GM12878 (cell line): Measurements from ENCODE around the gene KRTAP5-2.
"Not testable (repeated sequence)": the region's sequence is repeated elsewhere in the genome, so short reads cannot be mapped to it uniquely, and the experiment has no call there.

ENCODE experiments used
- ATF2 ChIP-seq: IDR thresholded peaks from 2 replicates; pipeline ENCODE4 v1.6.1; 2012; ENCODE audit warnings: low read length, inconsistent platforms
- BACH1 ChIP-seq: fragments of 450-650 bp; IDR thresholded peaks from 2 replicates; pipeline ENCODE4 v1.6.1; 2017; ENCODE audit warnings: mild to moderate bottlenecking, borderline replicate concordance
- CHD1 ChIP-seq: IDR thresholded peaks from 2 replicates; pipeline ENCODE4 v1.6.1; 2012; ENCODE audit warnings: low read depth, low read length, improper control_type of control experiment
- CHD2 ChIP-seq: IDR thresholded peaks from 2 replicates; pipeline ENCODE4 v1.6.1; 2011; ENCODE audit warnings: low read depth, low read length, improper control_type of control experiment, borderline replicate concordance
- CREB1 ChIP-seq: IDR thresholded peaks from 2 replicates; pipeline ENCODE4 v1.6.1; 2012; ENCODE audit warnings: low read depth, mild to moderate bottlenecking, inconsistent platforms
- GABPA ChIP-seq: IDR thresholded peaks from 2 replicates; pipeline ENCODE4 v1.6.1; 2014; ENCODE audit warnings: antibody characterized with exemption, low read depth, mild to moderate bottlenecking, inconsistent platforms
- POLR2AphosphoS5 ChIP-seq: IDR thresholded peaks from 2 replicates; pipeline ENCODE4 v1.6.1; 2011; ENCODE audit warnings: mild to moderate bottlenecking, low read length, inconsistent platforms
- TCF7 ChIP-seq: IDR thresholded peaks from 2 replicates; pipeline ENCODE4 v1.6.1; 2014; ENCODE audit warnings: antibody characterized with exemption, borderline replicate concordance
- TF ChIP-seq, protein P1 (sequence below), 3 experiments: IDR thresholded peaks in 2 of 3; conservative IDR thresholded peaks in 1 of 3; 2 replicates each; pipeline ENCODE4 v1.5.1; 2011; ENCODE audit warnings: low read depth in 3 of 3, low read length in 3 of 3, mild to moderate bottlenecking in 3 of 3, control low read depth in 2 of 3, moderate library complexity in 2 of 3, inconsistent platforms in 1 of 3, mixed read lengths in 1 of 3; ENCODE audit not compliant: control insufficient read depth in 2 of 3, insufficient read depth in 1 of 3; ENCODE audit errors: extremely low read depth in 1 of 3
- TF ChIP-seq, protein P2 (sequence below): IDR thresholded peaks from 2 replicates; pipeline ENCODE4 v1.6.1; 2011; ENCODE audit warnings: low read depth, mild to moderate bottlenecking, low read length, moderate library complexity, borderline replicate concordance; ENCODE audit errors: extremely low read depth

DNA sequence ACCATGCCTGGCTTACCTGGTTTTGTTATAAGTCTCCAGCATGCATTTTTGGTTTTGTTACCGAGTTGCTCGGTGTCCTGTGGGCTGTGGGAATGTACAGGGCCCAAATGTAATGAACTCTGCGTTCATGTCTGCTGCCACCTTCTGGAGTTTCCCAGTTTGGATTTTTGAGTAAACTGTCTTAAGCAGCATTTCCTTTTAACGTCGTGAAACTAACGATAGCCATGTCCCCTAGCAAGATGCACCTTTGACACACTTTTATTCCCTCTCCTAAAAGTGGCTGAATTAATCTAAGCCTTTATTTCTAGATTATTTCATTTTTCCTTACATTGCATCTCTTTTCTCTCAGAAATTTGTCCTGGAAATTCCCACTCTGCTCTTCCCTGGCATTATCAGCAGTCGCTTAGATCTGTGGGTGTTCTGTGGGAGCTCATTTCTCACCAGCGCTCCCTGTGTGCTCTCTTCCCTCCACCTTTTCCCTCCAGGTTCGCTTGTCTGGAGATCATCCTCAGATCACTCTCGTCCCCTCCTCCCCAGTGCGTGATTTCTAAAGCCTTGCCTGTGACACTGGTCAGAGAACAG, 2.0 kb downstream of the KRTAP5-2 start:
- TF ChIP-seq, protein P1, sequence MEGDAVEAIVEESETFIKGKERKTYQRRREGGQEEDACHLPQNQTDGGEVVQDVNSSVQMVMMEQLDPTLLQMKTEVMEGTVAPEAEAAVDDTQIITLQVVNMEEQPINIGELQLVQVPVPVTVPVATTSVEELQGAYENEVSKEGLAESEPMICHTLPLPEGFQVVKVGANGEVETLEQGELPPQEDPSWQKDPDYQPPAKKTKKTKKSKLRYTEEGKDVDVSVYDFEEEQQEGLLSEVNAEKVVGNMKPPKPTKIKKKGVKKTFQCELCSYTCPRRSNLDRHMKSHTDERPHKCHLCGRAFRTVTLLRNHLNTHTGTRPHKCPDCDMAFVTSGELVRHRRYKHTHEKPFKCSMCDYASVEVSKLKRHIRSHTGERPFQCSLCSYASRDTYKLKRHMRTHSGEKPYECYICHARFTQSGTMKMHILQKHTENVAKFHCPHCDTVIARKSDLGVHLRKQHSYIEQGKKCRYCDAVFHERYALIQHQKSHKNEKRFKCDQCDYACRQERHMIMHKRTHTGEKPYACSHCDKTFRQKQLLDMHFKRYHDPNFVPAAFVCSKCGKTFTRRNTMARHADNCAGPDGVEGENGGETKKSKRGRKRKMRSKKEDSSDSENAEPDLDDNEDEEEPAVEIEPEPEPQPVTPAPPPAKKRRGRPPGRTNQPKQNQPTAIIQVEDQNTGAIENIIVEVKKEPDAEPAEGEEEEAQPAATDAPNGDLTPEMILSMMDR (IDR thresholded peaks at IDR 0.05 in 2 of 3, conservative IDR thresholded peaks at IDR 0.05 in 1 of 3; ENCODE audit: control insufficient read depth in 2 of 3, extremely low read depth in 1 of 3, insufficient read depth in 1 of 3, low read depth in 3 of 3, low read length in 3 of 3): not testable (repeated sequence)
- TF ChIP-seq GABPA, BACH1, TCF7, ATF2, CHD2, CREB1, CHD1, POLR2AphosphoS5: not testable (repeated sequence)
- TF ChIP-seq, protein P2, sequence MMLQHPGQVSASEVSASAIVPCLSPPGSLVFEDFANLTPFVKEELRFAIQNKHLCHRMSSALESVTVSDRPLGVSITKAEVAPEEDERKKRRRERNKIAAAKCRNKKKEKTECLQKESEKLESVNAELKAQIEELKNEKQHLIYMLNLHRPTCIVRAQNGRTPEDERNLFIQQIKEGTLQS: not testable (repeated sequence)
